ENCODE results near the gene ANAPC5.

DNA sequence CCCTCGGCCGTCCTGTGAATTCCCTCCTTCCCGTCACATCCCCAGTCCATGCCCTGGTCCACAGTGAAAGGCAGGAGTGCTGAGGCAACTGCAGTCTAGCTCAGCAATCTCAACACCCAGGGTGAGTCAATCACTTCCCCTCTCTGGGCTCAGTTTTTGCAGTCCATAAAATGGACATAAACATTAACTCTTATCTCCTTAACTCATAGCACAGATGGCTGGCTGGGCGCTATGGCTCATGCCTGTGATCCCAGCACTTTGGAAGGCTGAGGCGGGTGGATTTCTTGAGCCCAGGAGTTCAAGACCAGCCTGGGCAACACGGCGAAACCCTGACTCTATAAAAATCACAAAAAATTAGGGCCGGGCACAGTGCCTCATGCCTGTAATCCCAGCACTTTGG, 88.1 kb downstream of the ANAPC5 start:
- TF ChIP-seq POLR2A (IDR thresholded peaks at IDR 0.05) (no peak), POLR2AphosphoS5 (IDR thresholded peaks at IDR 0.05) (no peak)
- TF ChIP-seq, protein P1, sequence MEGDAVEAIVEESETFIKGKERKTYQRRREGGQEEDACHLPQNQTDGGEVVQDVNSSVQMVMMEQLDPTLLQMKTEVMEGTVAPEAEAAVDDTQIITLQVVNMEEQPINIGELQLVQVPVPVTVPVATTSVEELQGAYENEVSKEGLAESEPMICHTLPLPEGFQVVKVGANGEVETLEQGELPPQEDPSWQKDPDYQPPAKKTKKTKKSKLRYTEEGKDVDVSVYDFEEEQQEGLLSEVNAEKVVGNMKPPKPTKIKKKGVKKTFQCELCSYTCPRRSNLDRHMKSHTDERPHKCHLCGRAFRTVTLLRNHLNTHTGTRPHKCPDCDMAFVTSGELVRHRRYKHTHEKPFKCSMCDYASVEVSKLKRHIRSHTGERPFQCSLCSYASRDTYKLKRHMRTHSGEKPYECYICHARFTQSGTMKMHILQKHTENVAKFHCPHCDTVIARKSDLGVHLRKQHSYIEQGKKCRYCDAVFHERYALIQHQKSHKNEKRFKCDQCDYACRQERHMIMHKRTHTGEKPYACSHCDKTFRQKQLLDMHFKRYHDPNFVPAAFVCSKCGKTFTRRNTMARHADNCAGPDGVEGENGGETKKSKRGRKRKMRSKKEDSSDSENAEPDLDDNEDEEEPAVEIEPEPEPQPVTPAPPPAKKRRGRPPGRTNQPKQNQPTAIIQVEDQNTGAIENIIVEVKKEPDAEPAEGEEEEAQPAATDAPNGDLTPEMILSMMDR (IDR thresholded peaks at IDR 0.05): no peak
